Urinary bladder (tissue), 4 donors: ENCODE measurements around the gene HDC. TPM values are rescaled to one million over a fixed set of nuclear protein-coding genes. Genes with fewer than 3 reads are reported as not detected.

Source experiments
- DNase-seq: peaks from one replicate; pipeline ENCODE4 v3.0.0-alpha.2; 2015; ENCODE audit errors: extremely low spot score
- H3K27ac ChIP-seq: one replicate; pipeline ENCODE4 v1.5.1; 2013; ENCODE audit warnings: low read depth, mild to moderate bottlenecking, moderate library complexity
- H3K36me3 ChIP-seq: one replicate; pipeline ENCODE4 v1.6.1; 2013; ENCODE audit warnings: mild to moderate bottlenecking, moderate library complexity; ENCODE audit not compliant: insufficient read depth
- H3K4me1 ChIP-seq: one replicate; pipeline ENCODE4 v1.6.1; 2013; ENCODE audit warnings: mild to moderate bottlenecking, moderate library complexity; ENCODE audit not compliant: insufficient read depth
- H3K4me3 ChIP-seq: one replicate; pipeline ENCODE4 v1.5.1; 2013; ENCODE audit warnings: low read depth, low read length
- WGBS: extraction: QIAGEN DNeasy Blood & Tissue Kit; methylation state at CpG from one replicate; pipeline ENCODE4 v1.1.7; 2013; 5-methylcytosine and 5-hydroxymethylcytosine counted together
- polyA plus RNA-seq: library from polyadenylated mRNA; stranded (reverse); fragments of 200-250 nt; gene quantifications from one replicate; pipeline ENCODE4 v1.2.3, GENCODE V29; 2013
- total RNA-seq: library from RNA; depleted of rRNA; stranded (reverse); fragments of >200 nt; gene quantifications from one replicate; pipeline ENCODE4 v1.2.3, GENCODE V29; 2014
- donor health status: healthy with polysubstance abuse.
- donor health status: healthy.

The HDC gene
- total RNA-seq (11.7 TPM), polyA plus RNA-seq (5.4 TPM)

GRCh38 chr15:50265620-50266019 lies at the start of gene HDC:
TSS of gene HDC (minus strand) at chr15:50265726. CDS start at chr15:50265623, 103 bp downstream.
- WGBS = 63% methylated on average over 9 of the region's 9 CpGs

GRCh38 chr15:50312636-50313035 lies 47.1 kb upstream of the HDC start:
- Histone ChIP-seq H3K36me3 (no peaks in the 10 kb centered on the region), H3K4me1 (no peaks in the 10 kb centered on the region), H3K4me3 (no peak overlapping the region), H3K27ac (no peak overlapping the region)
- WGBS = 88% methylated on average over 2 of the region's 2 CpGs
- DNase-seq = no peak

More at GRCh38 chr15:50265620-50266019, at the start of gene HDC:
- no peak for DNase-seq
- H3K4me3 ChIP-seq = no peak within 1 kb of the TSS
- H3K36me3 ChIP-seq = no peaks in the 10 kb centered on the region
- no peaks in the 10 kb centered on the region for H3K4me1 ChIP-seq
- H3K27ac ChIP-seq = no peak within 1 kb of the TSS

- H3K27ac ChIP-seq = no peak overlapping the region
- DNase-seq = no peak
- H3K4me3 ChIP-seq = no peak overlapping the region
- peaks cover 3% of the 10 kb centered on the region for H3K36me3 ChIP-seq
- H3K4me1 ChIP-seq = no peaks in the 10 kb centered on the region
These were observed 42.3 kb upstream of the HDC start for GRCh38 chr15:50307799-50308198.

- 76% methylated on average over 1 of the region's 1 CpG for WGBS
- no peak overlapping the region for H3K4me3 ChIP-seq
- no peak overlapping the region for H3K27ac ChIP-seq
- H3K4me1 ChIP-seq = no peaks in the 10 kb centered on the region
- peaks cover 4% of the 10 kb centered on the region for H3K36me3 ChIP-seq
- no peak for DNase-seq
These were observed 39.3 kb upstream of the HDC start for GRCh38 chr15:50304836-50305235.

- 94% methylated on average over 1 of the region's 1 CpG for WGBS
- Histone ChIP-seq H3K4me1 (no peaks in the 10 kb centered on the region), H3K27ac (no peak overlapping the region), H3K36me3 (peaks cover 4% of the 10 kb centered on the region), H3K4me3 (no peak overlapping the region)
- no peak for DNase-seq
These were observed 37.1 kb upstream of the HDC start for GRCh38 chr15:50302581-50302980.

- Histone ChIP-seq H3K4me1 (no peaks in the 10 kb centered on the region), H3K36me3 (peaks cover 2% of the 10 kb centered on the region), H3K27ac (no peak overlapping the region), H3K4me3 (no peak overlapping the region)
- WGBS = over 99% methylated on average over 2 of the region's 2 CpGs
- no peak for DNase-seq
These were observed 32.8 kb upstream of the HDC start for GRCh38 chr15:50298340-50298739.

GRCh38 chr15:50295966-50296365 lies 30.4 kb upstream of the HDC start:
- 93% methylated on average over 1 of the region's 1 CpG for WGBS
- Histone ChIP-seq H3K4me3 (no peak overlapping the region), H3K4me1 (no peaks in the 10 kb centered on the region), H3K36me3 (no peaks in the 10 kb centered on the region), H3K27ac (no peak overlapping the region)
- DNase-seq = no peak

- no peak overlapping the region for H3K27ac ChIP-seq
- DNase-seq = no peak
- H3K4me3 ChIP-seq = no peak overlapping the region
- WGBS = 96% methylated on average over 2 of the region's 2 CpGs
- H3K36me3 ChIP-seq = no peaks in the 10 kb centered on the region
- H3K4me1 ChIP-seq = no peaks in the 10 kb centered on the region
These were observed 24.2 kb upstream of the HDC start for GRCh38 chr15:50289749-50290148.

- 94% methylated on average over 6 of the region's 6 CpGs for WGBS
- H3K36me3 ChIP-seq = no peaks in the 10 kb centered on the region
- H3K27ac ChIP-seq = no peak overlapping the region
- no peak for DNase-seq
- H3K4me3 ChIP-seq = no peak overlapping the region
- H3K4me1 ChIP-seq = no peaks in the 10 kb centered on the region
These were observed 22.0 kb upstream of the HDC start for GRCh38 chr15:50287324-50288116.

GRCh38 chr15:50281427-50281826 lies 15.9 kb upstream of the HDC start:
- Histone ChIP-seq H3K4me1 (no peaks in the 10 kb centered on the region), H3K36me3 (no peaks in the 10 kb centered on the region), H3K27ac (no peak overlapping the region), H3K4me3 (no peak overlapping the region)
- no peak for DNase-seq
- 78% methylated on average over 5 of the region's 5 CpGs for WGBS

- H3K4me1 ChIP-seq = no peaks in the 10 kb centered on the region
- 92% methylated on average over 3 of the region's 3 CpGs for WGBS
- H3K36me3 ChIP-seq = no peaks in the 10 kb centered on the region
- H3K4me3 ChIP-seq = no peak overlapping the region
- no peak overlapping the region for H3K27ac ChIP-seq
- no peak for DNase-seq
These were observed 14.7 kb upstream of the HDC start for GRCh38 chr15:50280271-50280670.

- Histone ChIP-seq H3K4me3 (no peak overlapping the region), H3K36me3 (no peaks in the 10 kb centered on the region), H3K27ac (no peak overlapping the region), H3K4me1 (no peaks in the 10 kb centered on the region)
- 84% methylated on average over 4 of the region's 4 CpGs for WGBS
- DNase-seq = no peak
These were observed 13.0 kb upstream of the HDC start for GRCh38 chr15:50278496-50278895.

- no peak overlapping the region for H3K4me3 ChIP-seq
- H3K36me3 ChIP-seq = no peaks in the 10 kb centered on the region
- DNase-seq = no peak
- no peaks in the 10 kb centered on the region for H3K4me1 ChIP-seq
- 90% methylated on average over 1 of the region's 1 CpG for WGBS
- no peak overlapping the region for H3K27ac ChIP-seq
These were observed 11.8 kb upstream of the HDC start for GRCh38 chr15:50277370-50277769.

- H3K36me3 ChIP-seq = no peaks in the 10 kb centered on the region
- H3K27ac ChIP-seq = no peak overlapping the region
- H3K4me3 ChIP-seq = no peak overlapping the region
- H3K4me1 ChIP-seq = no peaks in the 10 kb centered on the region
- DNase-seq = no peak
- WGBS = 81% methylated on average over 3 of the region's 3 CpGs
These were observed 10.4 kb upstream of the HDC start for GRCh38 chr15:50275908-50276307.
